Panc1 (cell line): Measurements from ENCODE around the gene CCDC191. TPM values are rescaled to one million over a fixed set of nuclear protein-coding genes. Genes with fewer than 3 reads are reported as not detected.

ENCODE experiments used
- ATAC-seq: fragments of 200-7000 bp; cut with Tn5 transposase; 2 replicates; pipeline ENCODE4 v1.9.1; 2020; ENCODE audit warnings: mild to moderate bottlenecking, moderate library complexity
- Bru-seq: library from RNA; stranded (reverse); fragments of 400-500 nt; gene quantifications from one replicate; lab custom pipeline; 2021; lab: Mats Ljungman, UMichigan
- BruChase-seq, 2 experiments: library from RNA; stranded (reverse); fragments of 400-500 nt; gene quantifications; one replicate each; lab custom pipeline; 2021; lab: Mats Ljungman, UMichigan
- BruUV-seq: library from RNA; stranded (reverse); fragments of 400-500 nt; replicated peaks from 2 replicates; lab custom pipeline; 2021; lab: Mats Ljungman, UMichigan
- CTCF ChIA-PET: fragments of 300-600 bp; sonication (Branson Sonifier 250); formaldehyde crosslinking; loops from one replicate; lab custom pipeline; 2022; ENCODE audit warnings: antibody characterized with exemption; lab: Charles Lee
- POLR2A ChIA-PET: fragments of 300-600 bp; sonication (Branson Sonifier 250); formaldehyde crosslinking; loops from one replicate; lab custom pipeline; 2022; ENCODE audit warnings: antibody characterized with exemption; lab: Charles Lee
- DNase-seq: peaks from one replicate; pipeline ENCODE4 v3.0.0-alpha.2; 2010; ENCODE audit warnings: low read depth, low spot score
- H3K27ac ChIP-seq: 2 replicates; pipeline ENCODE4 v1.5.1; 2011; ENCODE audit warnings: mild to moderate bottlenecking, low read length, inconsistent platforms
- H3K27me3 ChIP-seq: fragments of 200-500 bp; sonication (Bioruptor generic); 2 replicates; pipeline ENCODE4 v1.6.0; 2014; ENCODE audit warnings: low read length, inconsistent platforms; ENCODE audit not compliant: control insufficient read depth, insufficient read depth
- H3K36me3 ChIP-seq: fragments of 200-500 bp; sonication (Bioruptor generic); 2 replicates; pipeline ENCODE4 v1.5.1; 2014; ENCODE audit warnings: inconsistent platforms, mild to moderate bottlenecking, low read length, moderate library complexity; ENCODE audit not compliant: control insufficient read depth, insufficient read depth
- H3K4me1 ChIP-seq: 2 replicates; pipeline ENCODE4 v1.5.1; 2011; ENCODE audit warnings: inconsistent platforms, mild to moderate bottlenecking, low read length, moderate library complexity; ENCODE audit not compliant: control insufficient read depth, insufficient read depth
- H3K4me3 ChIP-seq, 2 experiments: 2 replicates each; pipeline ENCODE4 v1.5.1; 2011 to 2012; ENCODE audit warnings: low read depth in 2 of 2, low read length in 2 of 2, mild to moderate bottlenecking in 2 of 2, inconsistent platforms in 1 of 2, moderate library complexity in 1 of 2
- H3K9me3 ChIP-seq: fragments of 200-500 bp; sonication (Bioruptor generic); 2 replicates; pipeline ENCODE4 v1.5.1; 2014; ENCODE audit warnings: low read depth, mild to moderate bottlenecking, inconsistent platforms, low read length, moderate library complexity; ENCODE audit not compliant: control insufficient read depth, insufficient read depth
- POLR2AphosphoS5 ChIP-seq: IDR thresholded peaks from 2 replicates; pipeline ENCODE4 v1.6.1; 2012; ENCODE audit warnings: mild to moderate bottlenecking, low read depth, low read length, moderate library complexity
- SIN3A ChIP-seq: IDR thresholded peaks from 2 replicates; pipeline ENCODE4 v1.6.1; 2012; ENCODE audit warnings: low read depth, mild to moderate bottlenecking, low read length, moderate library complexity, borderline replicate concordance; ENCODE audit not compliant: insufficient read depth
- TCF7L2 ChIP-seq: IDR thresholded peaks from 2 replicates; pipeline ENCODE4 v1.6.1; 2011; ENCODE audit warnings: mild to moderate bottlenecking, low read depth, low read length, inconsistent platforms
- in situ Hi-C: cut with HindIII; loops from 2 replicates; pipeline ENCODE4 v1.10.0; 2016; ENCODE audit warnings: low sequenced_read_pairs, low pct_unique_long_range_greater_than_20kb
- intact Hi-C: fragments of 100-400 bp; cut with micrococcal nuclease; formaldehyde crosslinking; loops from one replicate; pipeline ENCODE4 v1.10.0; 2022; ENCODE audit not compliant: unreplicated experiment
- long read RNA-seq: library from polyadenylated mRNA; unstranded; transcript quantifications from one replicate; pipeline ENCODE4 v2.0.0, GENCODE V29; 2021; ENCODE audit not compliant: unreplicated experiment
- polyA plus RNA-seq: library from polyadenylated mRNA; unstranded; fragments of >200 nt; gene quantifications from one replicate; pipeline ENCODE4 v1.2.1, GENCODE V29; 2012; ENCODE audit warnings: missing spikeins; ENCODE audit not compliant: insufficient read length
- total RNA-seq: library from RNA; stranded (reverse); gene quantifications from one replicate; pipeline ENCODE4 v1.2.1, GENCODE V29; 2021; ENCODE audit not compliant: unreplicated experiment
- TF ChIP-seq, protein P1 (sequence below): fragments of 450-650 bp; IDR thresholded peaks from 2 replicates; pipeline ENCODE4 v1.5.1; 2017; ENCODE audit warnings: mild to moderate bottlenecking
- TF ChIP-seq, protein P2 (sequence below), 2 experiments: IDR thresholded peaks; 2 replicates each; pipeline ENCODE4 v1.6.1; 2011 to 2012; ENCODE audit warnings: low read depth in 2 of 2, control low read depth in 1 of 2, low read length in 1 of 2, mild to moderate bottlenecking in 1 of 2, moderate library complexity in 1 of 2; ENCODE audit not compliant: insufficient read depth in 1 of 2

CCDC191 gene
- total RNA-seq, result 5.6 TPM
- polyA plus RNA-seq, result 5.0 TPM
- percentile 62 among the genes with signal in this experiment for Bru-seq, nascent RNA
- BruChase-seq, experiment 1, labeled RNA remaining after a 2-hour chase, result percentile 63 among the genes with signal in this experiment
- percentile 55 among the genes with signal in this experiment for BruChase-seq, experiment 2, labeled RNA remaining after a 6-hour chase
- long read RNA-seq, partial matches to known transcripts, result 2 of 6 reads
- long read RNA-seq, other reads (novel, unspliced or antisense), result 4 of 6 reads

DNA sequence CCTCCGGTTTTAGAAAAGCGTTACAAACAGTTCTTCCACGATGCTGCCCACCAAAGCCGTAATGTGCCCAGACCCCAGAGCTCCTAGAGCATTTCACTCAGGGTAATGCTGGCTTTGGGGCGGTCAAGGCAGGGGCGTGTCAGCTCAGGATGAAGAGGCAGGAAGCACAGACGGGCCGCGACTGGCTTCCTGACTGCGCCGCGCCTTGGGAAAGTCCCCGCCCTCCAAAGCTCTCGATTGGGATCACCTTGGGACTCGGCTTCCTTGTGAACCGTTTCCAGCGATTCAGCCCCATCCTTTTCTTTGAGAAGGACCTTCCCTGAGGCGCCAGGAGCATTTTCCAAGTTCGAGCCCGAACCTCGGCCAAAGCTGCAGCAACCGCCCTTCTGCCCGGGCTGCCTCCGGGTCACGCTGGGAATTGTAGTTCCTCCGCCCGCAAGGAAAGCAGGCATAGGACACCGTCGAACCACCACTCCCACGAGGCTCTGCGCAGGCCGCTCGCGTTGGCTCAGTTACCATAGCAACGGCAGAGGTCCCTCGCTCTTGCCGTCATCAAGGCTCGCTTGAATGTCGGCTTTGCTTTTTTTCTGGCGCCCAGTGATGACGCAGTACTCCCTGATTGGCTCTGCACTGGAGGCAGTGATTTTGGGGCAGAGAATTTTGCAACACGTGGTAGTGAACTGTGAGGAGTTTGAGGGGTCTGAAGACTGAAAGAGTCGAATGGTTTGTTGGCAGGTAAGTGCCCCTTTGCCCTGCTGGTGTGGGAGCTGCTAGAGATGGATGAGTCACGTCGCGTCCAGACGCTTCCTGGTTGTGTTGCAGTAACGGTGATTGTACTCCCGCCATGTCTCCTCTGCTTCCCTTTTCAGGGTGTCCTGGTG is at the start of gene CCDC191, which contains the start of gene QTRT2:
Gene CCDC191 (minus strand): TSS at position 397 of the 881 bp plus-strand sequence. CDS start 60 bp downstream, at position 337.
Gene QTRT2 (plus strand): TSS at position 608 of the 881 bp plus-strand sequence. CDS start 8,521 bp downstream, outside the sequence.
- DNase-seq (peak; percentile 98), ATAC-seq (peak; percentile 99)
- ChIA-PET CTCF (no interaction called here), POLR2A (interaction anchor here (0.6 to 0.8 kb wide), 2 partner anchors 100 to 330 kb away, joined by 3 read pairs; no protein-coding TSS in a partner anchor)
- peak within 1 kb of the TSS; percentile 86 for H3K27ac ChIP-seq
- TF ChIP-seq, protein P1, sequence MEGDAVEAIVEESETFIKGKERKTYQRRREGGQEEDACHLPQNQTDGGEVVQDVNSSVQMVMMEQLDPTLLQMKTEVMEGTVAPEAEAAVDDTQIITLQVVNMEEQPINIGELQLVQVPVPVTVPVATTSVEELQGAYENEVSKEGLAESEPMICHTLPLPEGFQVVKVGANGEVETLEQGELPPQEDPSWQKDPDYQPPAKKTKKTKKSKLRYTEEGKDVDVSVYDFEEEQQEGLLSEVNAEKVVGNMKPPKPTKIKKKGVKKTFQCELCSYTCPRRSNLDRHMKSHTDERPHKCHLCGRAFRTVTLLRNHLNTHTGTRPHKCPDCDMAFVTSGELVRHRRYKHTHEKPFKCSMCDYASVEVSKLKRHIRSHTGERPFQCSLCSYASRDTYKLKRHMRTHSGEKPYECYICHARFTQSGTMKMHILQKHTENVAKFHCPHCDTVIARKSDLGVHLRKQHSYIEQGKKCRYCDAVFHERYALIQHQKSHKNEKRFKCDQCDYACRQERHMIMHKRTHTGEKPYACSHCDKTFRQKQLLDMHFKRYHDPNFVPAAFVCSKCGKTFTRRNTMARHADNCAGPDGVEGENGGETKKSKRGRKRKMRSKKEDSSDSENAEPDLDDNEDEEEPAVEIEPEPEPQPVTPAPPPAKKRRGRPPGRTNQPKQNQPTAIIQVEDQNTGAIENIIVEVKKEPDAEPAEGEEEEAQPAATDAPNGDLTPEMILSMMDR, result no peak
- TF ChIP-seq, protein P2, sequence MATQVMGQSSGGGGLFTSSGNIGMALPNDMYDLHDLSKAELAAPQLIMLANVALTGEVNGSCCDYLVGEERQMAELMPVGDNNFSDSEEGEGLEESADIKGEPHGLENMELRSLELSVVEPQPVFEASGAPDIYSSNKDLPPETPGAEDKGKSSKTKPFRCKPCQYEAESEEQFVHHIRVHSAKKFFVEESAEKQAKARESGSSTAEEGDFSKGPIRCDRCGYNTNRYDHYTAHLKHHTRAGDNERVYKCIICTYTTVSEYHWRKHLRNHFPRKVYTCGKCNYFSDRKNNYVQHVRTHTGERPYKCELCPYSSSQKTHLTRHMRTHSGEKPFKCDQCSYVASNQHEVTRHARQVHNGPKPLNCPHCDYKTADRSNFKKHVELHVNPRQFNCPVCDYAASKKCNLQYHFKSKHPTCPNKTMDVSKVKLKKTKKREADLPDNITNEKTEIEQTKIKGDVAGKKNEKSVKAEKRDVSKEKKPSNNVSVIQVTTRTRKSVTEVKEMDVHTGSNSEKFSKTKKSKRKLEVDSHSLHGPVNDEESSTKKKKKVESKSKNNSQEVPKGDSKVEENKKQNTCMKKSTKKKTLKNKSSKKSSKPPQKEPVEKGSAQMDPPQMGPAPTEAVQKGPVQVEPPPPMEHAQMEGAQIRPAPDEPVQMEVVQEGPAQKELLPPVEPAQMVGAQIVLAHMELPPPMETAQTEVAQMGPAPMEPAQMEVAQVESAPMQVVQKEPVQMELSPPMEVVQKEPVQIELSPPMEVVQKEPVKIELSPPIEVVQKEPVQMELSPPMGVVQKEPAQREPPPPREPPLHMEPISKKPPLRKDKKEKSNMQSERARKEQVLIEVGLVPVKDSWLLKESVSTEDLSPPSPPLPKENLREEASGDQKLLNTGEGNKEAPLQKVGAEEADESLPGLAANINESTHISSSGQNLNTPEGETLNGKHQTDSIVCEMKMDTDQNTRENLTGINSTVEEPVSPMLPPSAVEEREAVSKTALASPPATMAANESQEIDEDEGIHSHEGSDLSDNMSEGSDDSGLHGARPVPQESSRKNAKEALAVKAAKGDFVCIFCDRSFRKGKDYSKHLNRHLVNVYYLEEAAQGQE (IDR thresholded peaks at IDR 0.05; ENCODE audit: insufficient read depth in 1 of 2, low read depth in 2 of 2, low read length in 1 of 2), result peak in 1 of 2 experiments; percentile 44; a peak in 1 of 4 replicates
- TF ChIP-seq TCF7L2, result peak; percentile 95
- TF ChIP-seq SIN3A, result peak; percentile 98
- peak; percentile 83 for TF ChIP-seq POLR2AphosphoS5
- peaks cover 4% of the 10 kb centered on the region for H3K36me3 ChIP-seq
- intact Hi-C loops, result loop anchor here (10.0 kb wide), 1 partner anchor 212 kb away; no protein-coding TSS in a partner anchor
- H3K9me3 ChIP-seq, result no peaks in the 10 kb centered on the region
- in situ Hi-C loops, result no loop called here
- no peaks in the 10 kb centered on the region for H3K27me3 ChIP-seq
- no TSS peak for BruUV-seq
- peak within 1 kb of the TSS; percentile 87 to 97 for H3K4me3 ChIP-seq
- H3K4me1 ChIP-seq, result peaks cover 16% of the 10 kb centered on the region

GRCh38 chr3:114104414-114104813 is 48.1 kb upstream of the CCDC191 start:
- peaks cover 10% of the 10 kb centered on the region; the same call in 1 of the 2 replicates for H3K27me3 ChIP-seq
- no peaks in the 10 kb centered on the region for H3K9me3 ChIP-seq
- ATAC-seq (peak; percentile 71), DNase-seq (peak; percentile 24)
- no peaks in the 10 kb centered on the region for H3K4me1 ChIP-seq
- intact Hi-C loops (no loop called here), in situ Hi-C loops (no loop called here)
- ChIA-PET CTCF (no interaction called here), POLR2A (no interaction called here)
- TF ChIP-seq, protein P2 (IDR thresholded peaks at IDR 0.05; ENCODE audit: insufficient read depth in 1 of 2, low read depth in 2 of 2, low read length in 1 of 2), result no peak
- TF ChIP-seq POLR2AphosphoS5 (no peak), TCF7L2 (no peak), SIN3A (no peak)
- TF ChIP-seq, protein P1, result no peak
- no peak overlapping the region for H3K4me3 ChIP-seq
- no TSS peak for BruUV-seq
- no peak overlapping the region for H3K27ac ChIP-seq
- H3K36me3 ChIP-seq, result no peaks in the 10 kb centered on the region
